GM18951 (cell line): Measurements from ENCODE around the gene HES6.

Experiments
- POLR2A ChIP-seq: IDR thresholded peaks from 4 replicates; pipeline ENCODE4 v1.6.1; 2011; ENCODE audit warnings: mild to moderate bottlenecking; ENCODE audit not compliant: insufficient read length, insufficient read depth; ENCODE audit errors: extremely low read depth
- in situ Hi-C: fragments of 300-500 bp; cut with MboI; formaldehyde crosslinking; loops from one replicate; pipeline ENCODE4 v1.12.0; 2022; ENCODE audit warnings: low sequenced_read_pairs, mixed read lengths, inconsistent platforms; ENCODE audit not compliant: unreplicated experiment

Gene HES6, protein sequence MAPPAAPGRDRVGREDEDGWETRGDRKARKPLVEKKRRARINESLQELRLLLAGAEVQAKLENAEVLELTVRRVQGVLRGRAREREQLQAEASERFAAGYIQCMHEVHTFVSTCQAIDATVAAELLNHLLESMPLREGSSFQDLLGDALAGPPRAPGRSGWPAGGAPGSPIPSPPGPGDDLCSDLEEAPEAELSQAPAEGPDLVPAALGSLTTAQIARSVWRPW

DNA sequence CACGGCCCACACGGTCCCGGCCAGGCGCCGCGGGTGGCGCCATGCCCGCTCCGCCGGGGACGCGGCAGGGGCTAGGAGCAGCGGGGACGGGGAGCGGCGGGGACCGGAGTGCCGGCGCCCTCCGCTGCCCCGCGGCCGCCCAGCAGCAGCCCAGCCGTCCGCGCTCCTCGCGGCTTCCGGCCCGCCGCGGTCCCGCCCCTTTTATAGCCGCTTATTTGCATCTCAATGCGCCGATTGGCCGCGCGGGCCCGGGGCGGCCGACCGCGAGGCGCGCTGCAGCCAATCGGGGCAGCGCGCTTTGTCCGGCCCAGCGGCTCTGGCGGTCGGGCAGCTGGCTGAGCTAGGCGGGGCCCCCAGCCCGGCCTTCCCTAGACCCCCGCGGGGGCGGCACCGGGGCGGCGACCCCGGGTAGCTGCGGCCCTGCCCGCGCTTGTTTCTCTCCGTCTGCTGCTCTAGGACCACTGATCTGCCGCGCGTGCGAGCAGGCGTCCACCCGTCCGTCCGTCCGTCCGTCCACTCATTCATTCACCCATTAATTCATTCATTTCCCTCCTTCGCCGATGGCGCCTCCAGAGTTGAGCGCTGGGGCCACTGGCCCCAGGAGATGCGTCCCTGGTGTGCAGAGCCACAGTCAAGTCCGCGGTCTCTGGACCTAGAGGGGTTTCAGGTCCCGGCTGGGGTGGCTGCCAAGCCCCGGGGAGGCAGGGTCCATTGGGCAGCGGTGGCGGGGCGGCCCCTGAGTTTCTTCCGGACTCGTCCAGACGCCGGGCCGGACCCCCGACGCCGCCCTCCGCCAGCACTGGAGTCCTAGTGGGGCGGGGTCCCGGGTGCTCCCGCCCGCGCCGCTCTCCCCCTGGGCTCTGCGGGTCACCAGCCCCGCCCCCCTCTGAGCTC is at the start of gene HES6:
HES6 (minus strand) TSS at position 176 of the 894 bp plus-strand sequence; CDS start at position 43, 133 bp downstream.
- in situ Hi-C loops: no loop called here
- TF ChIP-seq POLR2A: peak; percentile 94

DNA sequence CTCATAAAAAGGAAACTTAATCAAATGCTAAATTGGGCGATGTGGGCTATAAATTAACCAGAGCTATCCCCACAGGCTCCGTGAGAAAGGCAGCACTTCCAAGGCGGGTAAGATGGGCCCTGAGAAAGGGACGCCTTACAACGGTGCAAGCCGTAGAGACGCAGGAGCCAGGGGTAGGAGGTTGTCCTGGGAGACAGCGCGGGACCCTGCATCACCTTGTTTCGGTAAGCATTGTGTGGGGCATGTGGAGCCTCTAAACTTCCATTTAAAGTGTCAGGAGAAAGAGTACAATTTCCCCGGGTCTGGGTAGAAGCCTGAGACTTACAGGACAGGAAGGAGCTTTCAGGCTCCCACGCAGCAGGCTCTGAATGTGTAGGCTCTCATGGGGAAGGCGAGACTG is 49.7 kb upstream of the HES6 start:
- in situ Hi-C loops: no loop called here
- no peak for TF ChIP-seq POLR2A

DNA sequence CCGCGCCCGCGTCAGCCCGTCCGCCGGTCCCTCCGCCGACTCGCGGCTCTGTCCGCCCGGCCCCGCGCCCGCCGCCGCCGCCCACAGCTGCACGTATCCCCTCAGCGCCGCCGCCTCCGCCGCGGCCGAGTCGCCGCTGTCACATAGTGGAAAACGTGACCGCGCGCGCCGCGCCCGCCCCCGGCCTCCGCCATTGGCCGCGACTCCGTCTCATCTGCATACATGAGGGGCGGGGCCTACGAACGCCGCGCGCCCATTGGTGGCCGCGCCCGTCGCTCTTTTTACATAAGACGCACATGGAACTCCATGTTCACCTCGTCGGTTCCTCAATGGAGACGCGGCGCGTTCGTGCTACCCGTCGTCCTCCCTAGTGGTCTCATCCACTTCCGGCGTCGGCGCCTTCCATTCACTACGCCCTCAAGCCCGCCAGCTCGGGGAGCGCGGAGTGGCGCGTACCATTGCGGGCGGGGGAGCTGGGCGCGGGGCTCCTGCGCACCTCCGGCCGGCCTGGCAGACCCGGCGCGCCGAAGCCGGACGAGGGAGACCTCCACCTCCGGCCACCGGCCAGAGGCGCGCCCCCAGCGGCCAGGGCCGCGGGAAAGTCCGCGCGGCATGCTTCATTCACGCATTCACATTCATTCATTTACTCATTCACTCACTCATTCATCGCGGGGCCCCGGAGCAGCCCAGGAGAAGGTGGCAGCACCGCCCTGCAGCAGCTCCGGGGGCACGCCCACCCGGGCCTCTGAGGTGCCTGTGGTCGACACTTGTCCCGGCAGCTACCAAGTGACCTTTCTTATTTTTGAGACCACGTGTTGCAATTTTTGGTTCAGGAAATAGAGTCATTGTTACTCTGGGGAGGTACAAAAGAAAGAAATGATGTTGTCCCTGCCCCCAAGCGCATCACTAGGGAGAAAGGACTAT is 49.1 kb upstream of the HES6 start:
- TF ChIP-seq POLR2A: peak; percentile 76
- in situ Hi-C loops: no loop called here

DNA sequence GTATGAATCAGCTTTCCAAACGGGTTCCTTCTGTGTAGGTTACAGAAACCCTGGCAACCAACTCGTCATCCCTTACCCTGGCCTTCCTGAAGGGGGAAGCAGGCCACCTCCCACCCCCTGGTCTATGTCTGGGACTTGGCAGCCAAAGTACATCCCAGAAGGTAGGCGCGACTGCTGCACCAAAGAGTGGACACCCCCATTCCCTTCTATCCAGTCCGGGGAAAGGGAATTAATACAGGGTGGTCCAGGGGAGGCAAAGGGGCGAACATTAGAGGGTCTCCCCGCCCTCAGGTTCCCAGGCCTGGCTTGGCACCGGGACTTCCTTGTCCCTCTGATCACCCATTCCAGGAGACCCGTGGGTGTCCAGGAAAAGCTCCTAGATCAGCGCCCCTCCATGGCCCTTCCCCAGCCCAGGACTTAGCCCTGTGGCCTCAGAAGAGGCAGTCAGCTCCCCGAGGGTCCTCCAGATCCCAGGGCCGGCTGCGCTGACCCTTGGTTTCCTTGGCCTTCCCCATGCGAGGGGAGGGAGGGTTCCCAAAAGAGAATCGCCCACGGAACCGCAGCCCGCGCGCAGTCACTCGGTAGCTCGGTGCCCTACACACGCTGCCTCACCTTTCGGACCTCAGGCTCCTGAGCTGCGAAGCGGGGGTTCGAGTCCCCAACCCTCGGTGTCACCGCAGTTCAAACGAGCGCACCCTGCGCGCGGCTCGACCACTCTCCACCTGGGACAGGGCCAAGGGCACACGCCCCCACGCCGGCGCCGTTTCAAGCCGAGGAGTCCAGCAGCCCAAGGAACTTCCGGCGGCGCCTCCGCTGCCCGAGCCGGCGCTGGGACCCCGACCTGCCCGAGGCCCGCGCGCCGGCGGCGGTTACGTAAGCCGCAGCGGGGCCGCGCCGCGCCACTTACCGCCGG is 48.2 kb upstream of the HES6 start, which contains the start of gene PER2:
PER2 (minus strand) TSS at position 874 of the 913 bp plus-strand sequence. CDS start 10,674 bp downstream, outside the sequence.
- no peak for TF ChIP-seq POLR2A
- in situ Hi-C loops: no loop called here

DNA sequence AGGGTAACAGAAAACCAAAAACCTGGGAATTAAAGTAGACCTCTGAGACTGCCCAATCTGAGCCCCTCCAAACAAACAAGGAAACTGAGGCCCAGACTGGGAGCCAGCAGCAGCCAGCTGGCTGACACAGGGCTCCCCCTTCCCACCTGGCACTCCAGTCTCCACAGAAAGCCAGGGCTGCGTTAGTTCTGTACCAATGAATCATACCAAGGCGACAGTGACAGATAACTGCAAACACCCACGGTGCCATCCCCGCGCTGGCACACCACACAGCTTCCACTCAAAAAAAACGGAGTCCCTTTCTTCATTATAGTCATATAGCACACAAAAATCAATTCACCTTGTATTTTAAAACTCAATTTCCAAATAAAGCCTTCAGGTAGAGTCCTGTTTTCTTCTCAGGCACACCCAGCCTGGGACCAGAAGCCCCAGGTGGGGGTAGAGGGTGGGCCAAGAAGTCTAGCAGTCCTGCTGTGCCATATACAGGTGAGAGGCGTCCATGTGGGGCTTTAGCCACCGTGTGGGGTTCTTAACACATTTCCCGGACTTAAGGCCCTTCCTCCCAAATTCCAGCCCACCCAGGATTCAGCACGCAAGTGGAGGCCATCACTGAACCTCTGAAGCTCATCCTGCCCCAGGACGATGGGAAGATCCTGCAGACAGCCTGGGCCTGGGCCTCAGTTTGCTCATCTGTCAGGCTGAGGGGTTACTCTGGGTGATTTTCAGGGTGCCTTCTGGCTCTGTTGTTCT is 47.3 kb upstream of the HES6 start:
- in situ Hi-C loops: no loop called here
- TF ChIP-seq POLR2A: no peak

DNA sequence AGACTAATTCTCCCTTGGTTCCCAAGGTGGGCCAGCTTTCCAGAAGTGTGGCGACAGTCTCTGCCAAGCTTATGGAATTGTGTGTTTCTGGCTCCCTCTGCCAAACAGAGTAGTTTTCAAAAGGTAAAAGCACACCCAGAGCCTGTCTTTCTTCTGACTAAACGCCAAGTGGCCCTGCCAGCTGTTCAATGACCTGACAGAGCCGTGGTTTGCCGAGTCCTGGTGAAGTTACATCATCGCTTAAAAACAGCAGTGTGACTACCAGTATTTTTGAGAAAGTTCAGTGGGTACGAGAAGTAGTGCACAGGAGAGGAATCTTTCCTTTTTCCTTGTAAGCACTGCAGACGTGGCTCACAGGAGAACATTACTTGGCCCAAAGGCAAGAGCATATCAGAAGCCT is 46.7 kb upstream of the HES6 start:
- no peak for TF ChIP-seq POLR2A
- in situ Hi-C loops: no loop called here

DNA sequence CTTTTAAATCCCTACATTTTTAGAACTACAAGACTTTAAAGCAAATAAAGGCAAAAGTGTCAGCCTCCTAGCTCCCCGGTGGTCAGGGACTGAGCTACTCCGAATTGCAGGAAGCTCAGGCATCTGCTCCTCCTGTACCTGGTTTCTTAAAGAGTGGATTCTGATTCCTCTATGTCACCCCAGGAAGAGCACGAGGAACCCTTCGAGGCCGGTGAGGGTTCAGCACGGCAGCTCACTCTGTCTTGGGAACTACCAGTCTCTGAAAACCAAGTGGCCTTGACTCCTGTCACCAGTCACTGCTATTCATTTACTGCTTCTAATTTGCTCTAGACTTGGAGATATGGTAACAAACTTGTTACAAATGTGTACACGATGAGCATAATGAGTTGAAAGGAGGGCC is 46.3 kb upstream of the HES6 start:
- in situ Hi-C loops: no loop called here
- TF ChIP-seq POLR2A: no peak

DNA sequence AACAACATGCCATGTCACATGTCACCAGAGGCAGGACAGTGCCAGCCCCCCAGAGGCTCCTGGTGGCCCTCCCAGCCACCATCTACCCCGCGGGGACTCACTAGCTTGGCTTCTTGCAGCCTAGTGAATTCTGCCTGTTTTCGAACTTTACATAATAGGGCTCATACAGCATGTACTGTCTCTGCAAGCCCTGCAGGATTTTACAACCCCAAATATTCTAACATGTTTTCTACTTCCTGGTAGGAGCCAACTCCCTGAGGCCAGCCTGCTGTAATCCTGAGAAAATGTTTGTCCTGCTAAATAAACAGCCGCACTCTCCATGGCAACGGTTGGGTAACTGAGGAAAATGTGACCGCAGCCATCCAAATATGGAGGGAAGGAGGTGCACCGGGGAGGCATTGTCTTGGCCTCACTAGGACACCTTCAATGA is 45.8 kb upstream of the HES6 start:
- in situ Hi-C loops: no loop called here
- no peak for TF ChIP-seq POLR2A

DNA sequence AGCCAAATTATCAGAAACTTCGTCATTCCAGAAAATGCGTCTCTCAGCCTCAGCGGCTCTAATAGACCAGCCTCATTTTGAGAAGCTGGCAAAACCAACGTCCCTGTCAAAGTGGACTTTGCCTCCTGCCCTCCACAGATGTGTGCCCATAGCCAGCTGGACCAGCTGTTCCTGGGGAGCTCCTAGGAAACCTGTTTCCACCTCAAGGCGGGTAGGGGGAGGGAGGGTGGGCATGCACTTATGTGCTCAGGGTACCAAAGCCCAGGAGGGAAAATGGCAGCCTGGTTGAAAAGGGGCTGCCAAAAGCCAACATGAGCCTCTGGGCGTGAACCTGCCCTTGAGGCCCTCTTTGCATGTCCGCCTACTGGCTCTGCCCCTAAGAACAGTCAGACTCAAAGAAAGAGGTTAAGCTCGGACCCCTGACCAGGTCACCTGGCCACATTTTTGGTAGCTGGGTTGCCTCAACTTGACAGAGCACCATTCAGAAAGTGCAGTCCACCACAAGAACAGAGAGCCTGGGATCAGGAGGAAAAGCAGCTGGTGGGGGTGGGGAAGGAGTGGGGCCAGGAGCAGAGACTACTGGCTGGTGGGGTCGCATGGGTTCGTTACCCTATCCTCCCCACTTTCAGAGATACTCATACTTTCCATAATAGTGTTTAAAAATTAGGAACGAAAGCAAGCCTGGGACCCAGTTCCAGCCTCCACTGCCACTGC is 45.1 kb upstream of the HES6 start:
- no peak for TF ChIP-seq POLR2A
- in situ Hi-C loops: no loop called here

DNA sequence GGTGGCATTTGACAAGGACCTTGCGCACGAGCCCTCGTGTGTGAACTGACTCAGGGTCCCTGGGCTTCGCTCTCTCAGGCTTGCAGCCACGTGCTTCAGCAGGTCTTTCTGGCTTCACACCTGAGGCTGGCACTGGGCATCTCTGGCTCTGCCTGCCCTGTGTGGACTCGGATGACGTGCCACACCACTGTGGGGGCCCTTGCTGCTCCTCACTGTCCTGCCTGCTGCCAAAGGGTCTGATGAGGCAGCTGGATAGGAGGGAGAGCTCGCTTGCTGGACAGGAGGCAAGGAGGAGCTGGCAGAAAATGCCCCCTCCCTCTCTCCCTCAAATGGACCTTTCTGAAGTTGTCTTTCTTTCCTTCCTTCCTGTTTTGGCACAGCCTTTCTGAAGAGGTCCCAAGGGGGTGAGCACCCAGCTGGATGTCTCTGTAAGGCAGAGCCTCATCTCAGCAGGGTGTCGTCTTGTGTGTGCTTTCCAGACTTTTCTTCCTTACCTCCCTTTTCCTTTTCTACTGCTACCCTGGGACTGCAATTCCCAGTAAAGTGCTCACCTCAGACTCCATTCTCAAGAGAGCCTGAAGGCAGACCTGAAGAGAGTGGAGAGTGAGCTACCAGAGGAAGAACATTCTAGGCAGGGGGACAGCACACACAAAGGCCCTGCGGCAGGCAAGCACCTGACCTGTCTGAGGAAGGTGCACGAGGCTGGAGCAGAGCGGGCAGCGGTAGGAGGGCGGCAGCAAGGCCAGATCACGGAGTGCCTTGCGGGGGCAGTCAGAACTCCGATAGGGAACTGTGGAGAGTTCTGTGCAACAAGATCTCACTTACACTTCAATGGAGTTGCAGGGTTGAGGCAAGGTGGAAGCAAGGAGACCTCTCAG is 43.3 kb upstream of the HES6 start:
- in situ Hi-C loops: no loop called here
- no peak for TF ChIP-seq POLR2A
